Measurements from ENCODE around the gene CETN1. TPM values are rescaled to one million over a fixed set of nuclear protein-coding genes. Genes with fewer than 3 reads are reported as not detected.

CETN1 gene
- total and polyA plus RNA-seq, 2 of the 13 experiments (the other 11 are each of a cell fraction or from before 2014, with no cell fraction given) = not detected

DNA sequence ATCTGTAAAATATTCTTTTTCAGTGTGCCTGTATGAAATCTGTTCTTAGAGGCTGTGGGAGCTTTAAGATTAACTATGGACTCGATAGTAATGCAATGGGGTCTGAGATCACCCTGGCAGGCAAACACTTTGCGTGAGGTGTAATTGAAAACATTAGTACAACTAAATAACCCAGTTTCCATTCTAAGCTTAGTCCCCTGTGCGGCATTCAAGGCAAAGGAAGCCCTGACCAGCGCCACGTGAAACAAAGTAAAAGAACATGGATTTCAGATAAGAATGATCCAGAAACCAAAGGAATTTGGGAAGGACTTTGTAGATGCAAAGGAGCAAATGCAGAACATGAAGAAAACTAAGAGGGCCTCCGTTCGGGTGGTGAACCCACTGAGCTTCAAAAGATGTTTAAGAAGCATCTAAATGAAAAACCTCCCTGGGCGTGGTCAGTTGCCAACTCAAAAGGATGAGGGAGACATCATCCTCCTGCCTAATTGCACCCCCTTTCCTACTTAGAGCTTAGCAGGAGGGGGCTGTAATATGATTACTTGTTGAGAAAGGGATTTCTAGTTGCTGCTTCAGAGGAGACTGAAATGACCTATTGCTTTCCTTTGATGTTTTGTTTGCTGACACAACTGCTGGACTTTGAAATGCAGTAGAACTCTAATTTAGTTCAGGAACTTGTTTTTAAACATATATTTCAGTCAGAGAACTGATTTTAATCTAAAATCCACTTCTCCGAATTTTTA lies 7.9 kb upstream of the CETN1 start (continued):
- TF ChIP-seq ARNTL (CRISPR knock-in tag; IDR thresholded peaks at IDR 0.05) = no peak
- peak; percentile 92 for TF ChIP-seq ASH2L (IDR thresholded peaks at IDR 0.05; ENCODE audit: insufficient read length, low read depth, low read length)
- TF ChIP-seq POLR2AphosphoS5 (IDR thresholded peaks at IDR 0.05; ENCODE audit: low read depth, low read length) = no peak
- no peak for TF ChIP-seq ZNF776 (CRISPR knock-in tag; IDR thresholded peaks at IDR 0.05)
- TF ChIP-seq GATAD1 (CRISPR knock-in tag; IDR thresholded peaks at IDR 0.05) = no peak
- 0 out of 2 replicates have a peak, but pooled peaks have one; percentile 31 for TF ChIP-seq FOXJ3 (CRISPR knock-in tag; IDR thresholded peaks at IDR 0.05; ENCODE audit: borderline replicate concordance)
- TF ChIP-seq, protein P1, sequence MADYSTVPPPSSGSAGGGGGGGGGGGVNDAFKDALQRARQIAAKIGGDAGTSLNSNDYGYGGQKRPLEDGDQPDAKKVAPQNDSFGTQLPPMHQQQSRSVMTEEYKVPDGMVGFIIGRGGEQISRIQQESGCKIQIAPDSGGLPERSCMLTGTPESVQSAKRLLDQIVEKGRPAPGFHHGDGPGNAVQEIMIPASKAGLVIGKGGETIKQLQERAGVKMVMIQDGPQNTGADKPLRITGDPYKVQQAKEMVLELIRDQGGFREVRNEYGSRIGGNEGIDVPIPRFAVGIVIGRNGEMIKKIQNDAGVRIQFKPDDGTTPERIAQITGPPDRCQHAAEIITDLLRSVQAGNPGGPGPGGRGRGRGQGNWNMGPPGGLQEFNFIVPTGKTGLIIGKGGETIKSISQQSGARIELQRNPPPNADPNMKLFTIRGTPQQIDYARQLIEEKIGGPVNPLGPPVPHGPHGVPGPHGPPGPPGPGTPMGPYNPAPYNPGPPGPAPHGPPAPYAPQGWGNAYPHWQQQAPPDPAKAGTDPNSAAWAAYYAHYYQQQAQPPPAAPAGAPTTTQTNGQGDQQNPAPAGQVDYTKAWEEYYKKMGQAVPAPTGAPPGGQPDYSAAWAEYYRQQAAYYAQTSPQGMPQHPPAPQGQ (CRISPR knock-in tag; IDR thresholded peaks at IDR 0.05; ENCODE audit: borderline replicate concordance) = no peak
- no peak for TF ChIP-seq ZNF850 (CRISPR knock-in tag; conservative IDR thresholded peaks at IDR 0.05)
- TF ChIP-seq, protein P2, sequence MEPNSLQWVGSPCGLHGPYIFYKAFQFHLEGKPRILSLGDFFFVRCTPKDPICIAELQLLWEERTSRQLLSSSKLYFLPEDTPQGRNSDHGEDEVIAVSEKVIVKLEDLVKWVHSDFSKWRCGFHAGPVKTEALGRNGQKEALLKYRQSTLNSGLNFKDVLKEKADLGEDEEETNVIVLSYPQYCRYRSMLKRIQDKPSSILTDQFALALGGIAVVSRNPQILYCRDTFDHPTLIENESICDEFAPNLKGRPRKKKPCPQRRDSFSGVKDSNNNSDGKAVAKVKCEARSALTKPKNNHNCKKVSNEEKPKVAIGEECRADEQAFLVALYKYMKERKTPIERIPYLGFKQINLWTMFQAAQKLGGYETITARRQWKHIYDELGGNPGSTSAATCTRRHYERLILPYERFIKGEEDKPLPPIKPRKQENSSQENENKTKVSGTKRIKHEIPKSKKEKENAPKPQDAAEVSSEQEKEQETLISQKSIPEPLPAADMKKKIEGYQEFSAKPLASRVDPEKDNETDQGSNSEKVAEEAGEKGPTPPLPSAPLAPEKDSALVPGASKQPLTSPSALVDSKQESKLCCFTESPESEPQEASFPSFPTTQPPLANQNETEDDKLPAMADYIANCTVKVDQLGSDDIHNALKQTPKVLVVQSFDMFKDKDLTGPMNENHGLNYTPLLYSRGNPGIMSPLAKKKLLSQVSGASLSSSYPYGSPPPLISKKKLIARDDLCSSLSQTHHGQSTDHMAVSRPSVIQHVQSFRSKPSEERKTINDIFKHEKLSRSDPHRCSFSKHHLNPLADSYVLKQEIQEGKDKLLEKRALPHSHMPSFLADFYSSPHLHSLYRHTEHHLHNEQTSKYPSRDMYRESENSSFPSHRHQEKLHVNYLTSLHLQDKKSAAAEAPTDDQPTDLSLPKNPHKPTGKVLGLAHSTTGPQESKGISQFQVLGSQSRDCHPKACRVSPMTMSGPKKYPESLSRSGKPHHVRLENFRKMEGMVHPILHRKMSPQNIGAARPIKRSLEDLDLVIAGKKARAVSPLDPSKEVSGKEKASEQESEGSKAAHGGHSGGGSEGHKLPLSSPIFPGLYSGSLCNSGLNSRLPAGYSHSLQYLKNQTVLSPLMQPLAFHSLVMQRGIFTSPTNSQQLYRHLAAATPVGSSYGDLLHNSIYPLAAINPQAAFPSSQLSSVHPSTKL (CRISPR knock-in tag; IDR thresholded peaks at IDR 0.05) = peak; percentile 82
- TF ChIP-seq ZNF557 (CRISPR knock-in tag; IDR thresholded peaks at IDR 0.05) = no peak
- peak; percentile 77 for TF ChIP-seq TCF7 (IDR thresholded peaks at IDR 0.05; ENCODE audit: low read depth)
- TF ChIP-seq KAT2B (IDR thresholded peaks at IDR 0.05; ENCODE audit: borderline replicate concordance, low read depth, low read length) = no peak
- no peak for TF ChIP-seq ZNF773 (CRISPR knock-in tag; IDR thresholded peaks at IDR 0.05; ENCODE audit: borderline replicate concordance)
- TF ChIP-seq SNAPC5 (CRISPR knock-in tag; IDR thresholded peaks at IDR 0.05; ENCODE audit: borderline replicate concordance) = no peak
- no peak for TF ChIP-seq MIER3 (CRISPR knock-in tag; IDR thresholded peaks at IDR 0.05; ENCODE audit: borderline replicate concordance)
- no peak for TF ChIP-seq RAD21 (CRISPR knock-in tag; IDR thresholded peaks at IDR 0.05)
- TF ChIP-seq GMEB2 (CRISPR knock-in tag; IDR thresholded peaks at IDR 0.05; ENCODE audit: low read depth) = no peak
- TF ChIP-seq MYPOP (CRISPR knock-in tag; IDR thresholded peaks at IDR 0.05) = no peak
- TF ChIP-seq MTF1 (CRISPR knock-in tag; IDR thresholded peaks at IDR 0.05) = no peak
- TF ChIP-seq THRA (CRISPR knock-in tag; IDR thresholded peaks at IDR 0.05; ENCODE audit: borderline replicate concordance) = peak; percentile 90; the same call in 1 of the 2 replicates

Measured in HepG2 (cell line).